Liver (tissue), 2 donors: Measurements from ENCODE around the gene C21orf58.

Experiments used
- CTCF ChIP-seq: fragments of 150-350 bp; IDR thresholded peaks from 2 replicates; pipeline ENCODE4 v1.5.1; 2017; ENCODE audit warnings: improper control_type of control experiment, low read depth, low read length; ENCODE audit not compliant: missing input control
- FOXA2 ChIP-seq: IDR thresholded peaks from 2 replicates; pipeline ENCODE4 v1.6.1; 2016; ENCODE audit warnings: antibody characterized with exemption
- donor health status: healthy.

GRCh38 chr21:46366966-46367365 lies 43.3 kb upstream of the C21orf58 start:
- TF ChIP-seq FOXA2 (no peak), CTCF (no peak)
